D721Med (cell line): ENCODE data around the gene GKN2.

Experiments used
- DNase-seq: peaks from one replicate; pipeline ENCODE4 v3.0.0; 2011; ENCODE audit warnings: low spot score; ENCODE audit not compliant: insufficient read length
- FAIRE-seq: peaks from 2 replicates; lab custom pipeline; 2011; peaks lifted over from hg19 to GRCh38; lab: Jason Lieb, UNC
- TF ChIP-seq, protein P1 (sequence below): IDR thresholded peaks from 2 replicates; pipeline ENCODE4 v1.5.1; 2012; ENCODE audit warnings: mild to moderate bottlenecking, control low read depth; ENCODE audit not compliant: insufficient read depth; ENCODE audit errors: missing control alignments

The GKN2 gene

DNA sequence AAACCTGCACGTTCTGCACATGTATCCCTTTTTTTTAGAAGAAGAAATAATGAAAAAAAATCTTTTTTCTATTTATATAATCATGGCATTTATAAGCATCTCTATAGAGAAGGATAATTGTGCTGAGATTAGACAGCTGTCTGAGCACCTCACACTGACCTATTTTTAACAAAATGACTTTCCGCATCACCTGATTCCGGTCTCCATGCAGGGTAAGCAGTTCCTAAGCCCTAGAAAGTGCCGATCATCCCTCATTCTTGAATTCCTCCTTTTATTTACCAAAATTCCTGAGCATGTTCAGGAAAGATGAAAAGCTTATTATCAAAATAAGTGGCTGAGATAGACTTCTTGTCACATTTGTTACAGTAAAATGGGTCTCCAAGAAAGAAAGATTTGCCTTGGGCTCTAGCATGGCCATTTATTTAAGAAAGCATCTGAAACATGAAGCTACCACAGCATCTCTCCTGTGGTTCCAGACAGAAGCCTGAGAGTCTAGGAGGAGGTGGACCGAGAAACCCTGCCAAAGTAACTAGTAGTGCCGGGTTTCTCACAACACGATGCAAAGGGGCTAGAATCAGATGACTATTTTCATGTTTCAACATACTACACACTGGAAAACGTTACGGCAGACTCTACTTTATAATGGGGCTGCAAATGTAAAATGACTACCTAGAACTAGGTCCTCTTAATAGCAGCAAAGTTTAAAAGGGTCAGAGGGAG is 22.4 kb upstream of the GKN2 start:
- FAIRE-seq = no peak
- no peak for DNase-seq

DNA sequence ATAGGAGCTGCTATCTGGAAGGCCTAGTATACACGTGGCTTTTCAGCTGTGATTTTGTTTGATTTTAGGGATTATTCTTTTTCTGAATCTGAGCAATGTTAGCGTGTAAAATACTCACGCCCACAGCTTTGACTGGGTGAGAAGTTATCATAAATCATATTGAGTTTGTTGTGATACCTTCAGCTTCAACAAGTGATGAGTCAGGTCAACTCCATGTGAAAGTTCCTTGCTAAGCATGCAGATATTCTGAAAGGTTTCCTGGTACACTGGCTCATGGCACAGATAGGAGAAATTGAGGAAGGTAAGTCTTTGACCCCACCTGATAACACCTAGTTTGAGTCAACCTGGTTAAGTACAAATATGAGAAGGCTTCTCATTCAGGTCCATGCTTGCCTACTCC is 21.6 kb upstream of the GKN2 start, which contains the start of gene GKN1:
GKN1 (plus strand) TSS at position 386 of the 400 bp plus-strand sequence. CDS start 42 bp downstream, outside the sequence.
- TF ChIP-seq, protein P1, sequence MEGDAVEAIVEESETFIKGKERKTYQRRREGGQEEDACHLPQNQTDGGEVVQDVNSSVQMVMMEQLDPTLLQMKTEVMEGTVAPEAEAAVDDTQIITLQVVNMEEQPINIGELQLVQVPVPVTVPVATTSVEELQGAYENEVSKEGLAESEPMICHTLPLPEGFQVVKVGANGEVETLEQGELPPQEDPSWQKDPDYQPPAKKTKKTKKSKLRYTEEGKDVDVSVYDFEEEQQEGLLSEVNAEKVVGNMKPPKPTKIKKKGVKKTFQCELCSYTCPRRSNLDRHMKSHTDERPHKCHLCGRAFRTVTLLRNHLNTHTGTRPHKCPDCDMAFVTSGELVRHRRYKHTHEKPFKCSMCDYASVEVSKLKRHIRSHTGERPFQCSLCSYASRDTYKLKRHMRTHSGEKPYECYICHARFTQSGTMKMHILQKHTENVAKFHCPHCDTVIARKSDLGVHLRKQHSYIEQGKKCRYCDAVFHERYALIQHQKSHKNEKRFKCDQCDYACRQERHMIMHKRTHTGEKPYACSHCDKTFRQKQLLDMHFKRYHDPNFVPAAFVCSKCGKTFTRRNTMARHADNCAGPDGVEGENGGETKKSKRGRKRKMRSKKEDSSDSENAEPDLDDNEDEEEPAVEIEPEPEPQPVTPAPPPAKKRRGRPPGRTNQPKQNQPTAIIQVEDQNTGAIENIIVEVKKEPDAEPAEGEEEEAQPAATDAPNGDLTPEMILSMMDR = no peak
- FAIRE-seq (no peak), DNase-seq (no peak)

More for the DNA sequence above, 22.4 kb upstream of the GKN2 start:
- TF ChIP-seq, protein P1 = no peak

DNA sequence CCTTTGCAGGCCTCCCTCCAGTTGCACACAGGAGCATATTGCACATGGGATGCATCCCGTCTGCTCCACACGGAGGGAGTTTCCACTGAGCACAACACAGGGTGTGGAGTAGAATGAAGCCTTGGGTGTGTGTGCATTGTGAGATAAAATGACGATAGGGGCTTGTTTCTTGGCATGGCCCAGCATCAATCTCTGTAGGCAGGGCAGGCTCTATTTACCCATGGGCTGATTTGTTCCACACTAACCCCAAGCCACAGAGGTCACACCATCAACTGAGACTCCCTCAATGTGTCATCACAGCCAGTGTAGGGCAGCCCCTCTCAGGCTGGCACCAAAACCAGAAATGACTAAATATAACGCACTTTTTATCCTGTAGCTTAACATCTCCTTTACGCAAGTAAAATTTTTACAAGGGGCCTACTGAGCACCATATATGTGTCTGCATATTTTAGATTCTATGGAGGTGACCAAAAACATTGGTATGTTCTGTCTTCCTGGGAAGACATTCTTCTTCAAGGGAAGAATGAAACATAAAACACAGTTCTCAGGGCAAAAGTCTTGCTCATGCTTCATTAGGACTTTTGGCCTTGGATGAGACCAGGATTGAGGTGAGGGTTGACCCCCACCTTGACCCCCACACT is 19.0 kb upstream of the GKN2 start:
- DNase-seq (no peak), FAIRE-seq (no peak)

DNA sequence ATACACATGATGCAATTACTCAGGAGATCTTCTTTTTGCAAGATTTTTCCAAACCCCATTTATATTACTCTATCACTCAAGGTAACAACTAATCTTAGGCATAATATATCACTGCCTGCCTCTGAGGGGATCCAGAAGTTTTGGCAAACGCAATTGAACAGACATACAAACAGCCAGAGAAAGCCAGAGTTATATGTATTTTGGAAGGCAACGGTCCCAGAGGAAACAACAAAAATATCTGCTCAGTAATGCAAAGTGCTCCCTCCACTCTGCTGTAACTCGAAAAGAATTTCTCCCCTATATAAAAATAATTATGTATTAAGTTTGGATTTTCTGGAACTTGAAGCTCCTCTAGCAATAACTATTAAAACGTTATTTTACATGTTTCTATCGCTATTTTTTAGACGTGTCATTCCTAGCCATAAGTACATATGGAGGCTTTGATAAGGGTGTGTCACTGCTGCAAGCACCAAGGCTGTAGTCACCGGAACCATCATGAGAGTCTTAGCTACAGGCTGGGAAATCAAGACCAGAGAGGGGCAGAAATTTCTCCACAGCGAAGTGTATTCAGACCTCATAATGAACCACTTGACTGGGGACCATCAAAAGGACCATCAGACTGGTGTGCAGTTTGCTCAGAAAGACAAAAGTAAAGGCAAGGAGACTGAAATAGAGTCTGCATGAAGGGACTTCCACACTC is 18.0 kb upstream of the GKN2 start:
- TF ChIP-seq, protein P1 = no peak
- DNase-seq (no peak), FAIRE-seq (no peak)

More for the DNA sequence above, 19.0 kb upstream of the GKN2 start:
- TF ChIP-seq, protein P1 = no peak

DNA sequence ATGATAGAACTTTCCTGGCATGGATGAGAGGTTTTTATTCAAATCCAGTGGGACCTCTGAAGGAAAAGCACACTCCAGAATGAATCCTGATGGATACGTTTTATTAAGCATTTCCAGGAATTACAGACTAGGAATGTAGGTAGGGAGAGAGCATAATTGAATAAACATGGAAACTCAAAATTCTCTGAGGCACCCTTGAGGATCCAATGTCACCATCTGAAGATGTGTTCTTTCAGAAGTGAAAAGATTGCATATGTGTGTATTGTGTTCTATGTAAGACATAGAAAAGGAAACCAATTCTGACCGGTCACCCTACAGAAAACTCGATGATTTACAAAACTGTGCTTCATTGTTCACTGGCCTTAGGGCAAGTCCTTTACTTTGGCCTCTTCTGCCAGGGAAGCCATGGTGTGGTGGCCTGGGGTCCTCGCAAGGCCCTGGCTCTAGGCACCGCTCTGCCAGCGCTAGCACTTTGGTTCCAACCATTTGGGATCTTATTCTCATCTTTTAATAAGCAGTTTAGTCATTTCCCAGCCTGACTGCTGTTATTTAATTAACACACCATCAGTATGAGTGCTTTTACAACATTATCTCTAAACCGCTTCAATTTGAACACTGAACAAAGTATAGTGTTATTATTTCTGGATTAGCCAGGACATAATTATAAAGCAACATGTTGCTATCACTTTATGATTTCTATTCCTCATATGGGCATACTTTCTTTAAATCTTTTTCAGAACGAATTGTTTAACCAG is 17.2 kb upstream of the GKN2 start:
- no peak for DNase-seq
- no peak for FAIRE-seq
- TF ChIP-seq, protein P1 = no peak

DNA sequence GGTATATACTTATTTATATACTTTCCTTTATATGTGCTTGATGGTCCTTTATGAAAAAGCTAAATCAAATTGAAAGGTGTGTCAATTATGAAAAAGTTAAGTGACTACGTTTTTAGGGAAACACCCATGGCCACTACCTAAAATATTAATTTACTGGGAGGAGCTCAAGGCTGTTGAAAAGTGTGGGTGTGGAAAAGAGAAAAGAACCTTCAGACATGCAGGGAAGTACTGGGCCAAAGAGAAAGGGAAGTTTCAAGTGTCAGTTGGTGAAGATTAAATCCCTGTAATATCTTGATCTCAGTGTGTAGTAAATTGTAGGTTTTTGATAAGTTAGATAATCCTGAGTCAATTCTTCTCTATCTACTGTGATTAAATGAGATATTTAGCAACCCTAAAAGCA is 15.5 kb upstream of the GKN2 start:
- no peak for FAIRE-seq
- TF ChIP-seq, protein P1 = no peak
- no peak for DNase-seq
